ENCODE measurements around the gene CRP.
"Not testable (repeated sequence)": the region's sequence is repeated elsewhere in the genome, so short reads cannot be mapped to it uniquely, and the experiment has no call there.

The CRP gene, protein sequence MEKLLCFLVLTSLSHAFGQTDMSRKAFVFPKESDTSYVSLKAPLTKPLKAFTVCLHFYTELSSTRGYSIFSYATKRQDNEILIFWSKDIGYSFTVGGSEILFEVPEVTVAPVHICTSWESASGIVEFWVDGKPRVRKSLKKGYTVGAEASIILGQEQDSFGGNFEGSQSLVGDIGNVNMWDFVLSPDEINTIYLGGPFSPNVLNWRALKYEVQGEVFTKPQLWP

DNA sequence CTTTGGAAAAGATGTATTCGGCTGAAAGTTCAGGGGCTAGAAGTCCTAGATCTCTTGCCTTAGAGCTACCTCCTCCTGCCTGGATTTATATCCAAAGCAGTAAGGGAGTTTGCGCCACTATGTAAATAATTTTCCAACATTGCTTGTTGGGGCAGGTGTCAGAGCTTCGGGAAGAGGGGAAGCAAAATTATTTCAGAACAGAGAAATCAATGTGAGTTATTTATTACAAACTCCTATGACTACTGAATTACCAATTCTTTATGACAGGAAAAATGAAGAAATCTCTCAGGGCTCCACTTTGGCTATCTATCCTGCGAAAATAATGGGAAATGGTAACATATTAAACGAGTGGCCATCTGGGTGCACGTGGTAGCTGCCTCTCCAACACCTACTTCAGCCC, at the start of gene CRP:
Gene CRP (minus strand): TSS at position 61 of the 400 bp plus-strand sequence. CDS start 104 bp downstream, outside the sequence.
- Mint-ChIP-seq H3K36me3 (peaks cover 5 to 16% of the 10 kb centered on the region in 2 donors), H3K4me3 (no peak within 1 kb of the TSS), H3K27me3 (peaks cover 18 to 21% of the 10 kb centered on the region in 2 donors), H3K27ac (no peak within 1 kb of the TSS), H3K9me3 (peaks cover 17 to 20% of the 10 kb centered on the region in 2 donors), H3K4me1 (no peaks in the 10 kb centered on the region)
- no peak for DNase-seq
- no peak for ATAC-seq (replicated peaks)

DNA sequence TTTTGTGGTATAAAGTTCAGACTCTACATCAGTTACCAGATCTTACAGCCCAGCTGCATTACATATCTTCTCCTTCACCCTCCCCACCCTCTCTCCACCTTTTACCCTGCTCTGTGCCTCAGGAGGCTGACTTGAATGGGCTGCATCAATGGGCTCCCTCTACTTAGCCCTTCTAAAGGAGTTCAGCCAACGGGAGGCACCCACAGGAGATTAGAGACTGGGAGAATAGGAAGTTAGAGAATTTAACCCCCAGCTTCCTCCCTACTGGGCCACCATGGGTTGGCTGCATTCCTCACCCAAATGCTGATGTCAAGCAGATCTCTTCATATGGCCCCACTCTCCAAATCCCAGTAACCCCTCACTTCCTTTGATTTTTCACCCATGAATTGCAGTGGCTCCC, 49.3 kb upstream of the CRP start:
- Mint-ChIP-seq H3K36me3 (no peaks in the 10 kb centered on the region), H3K27me3 (peaks cover 17 to 26% of the 10 kb centered on the region in 2 donors), H3K9me3 (peaks cover 0 to 2% of the 10 kb centered on the region in 2 donors), H3K4me1 (no peaks in the 10 kb centered on the region), H3K27ac (no peak overlapping the region), H3K4me3 (no peak overlapping the region)
- no peak for DNase-seq
- ATAC-seq (replicated peaks): no peak

DNA sequence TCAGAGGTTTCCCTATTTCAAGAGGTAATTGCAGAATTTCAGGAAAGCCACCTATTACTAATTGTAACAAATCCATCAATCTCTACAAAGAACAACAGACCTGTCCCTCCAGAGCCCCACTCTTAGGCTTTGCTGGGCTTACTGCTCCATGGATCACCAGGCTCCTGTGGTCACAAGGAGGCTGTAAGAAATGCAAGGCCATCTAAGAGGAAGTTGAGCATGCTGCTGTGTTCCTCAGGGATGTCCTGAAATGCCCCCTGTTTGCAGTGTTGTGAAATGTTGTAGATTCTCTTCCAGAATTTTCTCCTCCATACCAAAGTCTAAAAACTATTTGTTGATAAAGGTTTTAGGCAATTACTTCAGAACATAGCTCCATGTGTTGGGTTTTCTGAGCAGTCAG, 42.0 kb upstream of the CRP start:
- Mint-ChIP-seq H3K4me1 (no peaks in the 10 kb centered on the region), H3K27me3 (peaks cover 6 to 12% of the 10 kb centered on the region in 2 donors), H3K9me3 (peaks cover 0 to 2% of the 10 kb centered on the region in 2 donors), H3K4me3 (no peak overlapping the region), H3K27ac (no peak overlapping the region), H3K36me3 (no peaks in the 10 kb centered on the region)
- DNase-seq (no peak), ATAC-seq (replicated peaks) (no peak)

- ATAC-seq (replicated peaks): no peak
- Mint-ChIP-seq H3K4me1 (no peaks in the 10 kb centered on the region), H3K27ac (no peak overlapping the region), H3K27me3 (peaks cover 0 to 17% of the 10 kb centered on the region in 2 donors), H3K9me3 (no peaks in the 10 kb centered on the region), H3K4me3 (no peak overlapping the region), H3K36me3 (no peaks in the 10 kb centered on the region)
- no peak for DNase-seq
Measured at GRCh38 chr1:159755451-159756007, 41.1 kb upstream of the CRP start.

- ATAC-seq (replicated peaks) (no peak), DNase-seq (no peak)
- Mint-ChIP-seq H3K27me3 (peaks cover 0 to 17% of the 10 kb centered on the region in 2 donors), H3K9me3 (no peaks in the 10 kb centered on the region), H3K4me1 (no peaks in the 10 kb centered on the region), H3K4me3 (no peak overlapping the region), H3K36me3 (no peaks in the 10 kb centered on the region), H3K27ac (no peak overlapping the region)
Measured at GRCh38 chr1:159753386-159753785, 39.0 kb upstream of the CRP start.

GRCh38 chr1:159752135-159752580, 37.8 kb upstream of the CRP start:
- Mint-ChIP-seq H3K4me3 (no peak overlapping the region), H3K4me1 (no peaks in the 10 kb centered on the region), H3K36me3 (no peaks in the 10 kb centered on the region), H3K27ac (no peak overlapping the region), H3K27me3 (peaks cover 0 to 17% of the 10 kb centered on the region in 2 donors), H3K9me3 (no peaks in the 10 kb centered on the region)
- no peak for ATAC-seq (replicated peaks)
- DNase-seq: no peak

GRCh38 chr1:159751031-159751430, 36.6 kb upstream of the CRP start:
- H3K27me3 Mint-ChIP-seq: peaks cover 0 to 13% of the 10 kb centered on the region in 2 donors
- H3K9me3 Mint-ChIP-seq: no peaks in the 10 kb centered on the region
- no peaks in the 10 kb centered on the region for H3K36me3 Mint-ChIP-seq
- DNase-seq: no peak
- peaks cover 0 to 2% of the 10 kb centered on the region in 2 donors for H3K4me1 Mint-ChIP-seq
- no peak for ATAC-seq (replicated peaks)
- H3K27ac Mint-ChIP-seq: no peak overlapping the region
- H3K4me3 Mint-ChIP-seq: no peak overlapping the region

DNA sequence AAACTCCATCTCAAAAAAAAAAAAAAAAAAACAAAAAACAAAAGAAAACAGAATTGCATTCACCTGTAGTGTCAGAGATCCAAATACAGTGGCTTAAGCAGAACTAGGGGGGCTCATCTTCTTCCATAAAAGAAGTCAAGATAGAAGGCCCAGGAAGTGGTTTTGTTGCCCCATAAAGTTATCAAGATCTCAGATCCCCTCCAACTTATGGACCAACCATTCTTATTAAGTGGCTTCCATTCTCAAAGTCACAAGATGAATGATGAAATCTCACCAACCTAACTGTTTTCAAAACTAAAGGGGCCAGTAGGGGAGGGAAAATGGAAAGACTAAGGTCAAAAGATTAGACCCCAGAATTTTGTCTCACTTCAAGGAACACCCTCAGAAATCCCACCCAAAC, 36.2 kb upstream of the CRP start:
- ATAC-seq (replicated peaks) (no peak), DNase-seq (no peak)
- Mint-ChIP-seq H3K27me3 (peaks cover 0 to 13% of the 10 kb centered on the region in 2 donors), H3K36me3 (no peaks in the 10 kb centered on the region), H3K4me1 (peaks cover 0 to 2% of the 10 kb centered on the region in 2 donors), H3K4me3 (no peak overlapping the region), H3K9me3 (no peaks in the 10 kb centered on the region), H3K27ac (no peak overlapping the region)

DNA sequence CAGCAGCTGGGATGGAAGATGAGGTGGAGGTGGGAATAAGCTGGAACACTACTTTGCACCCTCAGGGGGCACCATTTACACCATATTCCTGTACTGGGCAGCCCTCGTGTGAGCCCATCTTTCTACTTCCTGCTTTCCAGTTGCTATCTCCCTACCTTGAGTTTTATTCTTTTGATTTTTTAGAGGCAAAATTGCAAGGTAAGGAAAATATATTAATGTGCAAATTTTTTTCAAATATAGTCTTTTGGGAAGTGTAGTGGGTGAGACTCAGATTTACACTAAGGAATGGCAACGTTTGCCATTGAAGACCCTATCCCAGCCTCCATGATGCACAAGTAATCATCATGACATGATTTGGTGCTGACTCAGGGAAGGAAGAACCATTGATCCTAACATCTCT, 35.2 kb upstream of the CRP start:
- no peaks in the 10 kb centered on the region for H3K9me3 Mint-ChIP-seq
- no peak overlapping the region for H3K4me3 Mint-ChIP-seq

GRCh38 chr1:159748370-159748769, 34.0 kb upstream of the CRP start:
- no peaks in the 10 kb centered on the region for H3K36me3 Mint-ChIP-seq
- DNase-seq (no peak), ATAC-seq (replicated peaks) (no peak)
- H3K9me3 Mint-ChIP-seq: no peaks in the 10 kb centered on the region
- no peak overlapping the region for H3K4me3 Mint-ChIP-seq
- H3K27me3 Mint-ChIP-seq: peaks cover 13 to 18% of the 10 kb centered on the region in 2 donors
- H3K4me1 Mint-ChIP-seq: peaks cover 0 to 2% of the 10 kb centered on the region in 2 donors
- no peak overlapping the region for H3K27ac Mint-ChIP-seq

More for the DNA sequence above, 35.2 kb upstream of the CRP start:
- DNase-seq: no peak
- Mint-ChIP-seq H3K27me3 (peaks cover 6 to 13% of the 10 kb centered on the region in 2 donors), H3K27ac (no peak overlapping the region), H3K36me3 (no peaks in the 10 kb centered on the region), H3K4me1 (peaks cover 0 to 2% of the 10 kb centered on the region in 2 donors)
- ATAC-seq (replicated peaks): no peak

- DNase-seq (no peak), ATAC-seq (replicated peaks) (no peak)
- Mint-ChIP-seq H3K4me1 (peaks cover 0 to 2% of the 10 kb centered on the region in 2 donors), H3K36me3 (no peaks in the 10 kb centered on the region), H3K27me3 (peaks cover 16 to 23% of the 10 kb centered on the region in 2 donors), H3K9me3 (peaks cover 0 to 1% of the 10 kb centered on the region in 2 donors), H3K27ac (no peak overlapping the region), H3K4me3 (no peak overlapping the region)
Measured at GRCh38 chr1:159746666-159747065, 32.3 kb upstream of the CRP start.

DNA sequence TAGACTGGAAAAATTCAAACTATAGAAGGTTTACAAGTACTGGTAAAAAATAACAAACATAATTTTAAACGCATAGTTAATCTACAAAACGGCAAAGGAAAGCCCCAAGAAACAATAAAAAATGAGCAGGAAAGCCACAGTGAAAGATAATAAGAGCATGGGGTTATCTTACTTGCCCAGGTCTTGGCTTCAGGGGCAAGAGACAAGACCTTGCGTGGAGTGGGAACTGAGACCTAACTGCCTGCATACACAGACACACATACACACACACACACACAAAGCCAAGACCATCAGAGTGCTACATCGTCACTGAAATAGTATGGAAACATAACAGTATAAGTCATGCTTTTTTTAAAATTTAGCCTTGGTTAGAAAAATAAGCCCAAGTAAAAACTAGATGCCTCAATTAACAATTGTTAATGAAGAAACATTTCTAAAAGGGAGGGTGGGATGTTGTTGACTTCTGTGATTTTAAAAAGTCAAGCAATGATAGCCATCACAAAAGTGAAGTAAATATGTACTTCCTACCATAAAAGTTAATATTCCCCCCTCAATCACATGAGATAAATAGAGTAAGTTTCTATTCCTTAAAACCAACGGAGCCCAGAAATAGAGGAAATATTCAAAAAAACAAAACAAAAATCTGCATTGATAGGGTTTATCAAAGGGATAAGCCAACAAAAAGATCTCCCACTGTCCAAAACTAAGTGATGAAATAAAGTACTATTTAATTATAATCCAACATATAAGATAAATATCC, 29.4 kb upstream of the CRP start:
- no peak overlapping the region for H3K27ac Mint-ChIP-seq
- no peak overlapping the region for H3K4me3 Mint-ChIP-seq
- H3K4me1 Mint-ChIP-seq: peaks cover 0 to 2% of the 10 kb centered on the region in 2 donors
- no peaks in the 10 kb centered on the region for H3K36me3 Mint-ChIP-seq
- peaks cover 0 to 5% of the 10 kb centered on the region in 2 donors for H3K9me3 Mint-ChIP-seq
- DNase-seq (no peak), ATAC-seq (replicated peaks) (no peak)
- peaks cover 28 to 30% of the 10 kb centered on the region in 2 donors for H3K27me3 Mint-ChIP-seq

DNA sequence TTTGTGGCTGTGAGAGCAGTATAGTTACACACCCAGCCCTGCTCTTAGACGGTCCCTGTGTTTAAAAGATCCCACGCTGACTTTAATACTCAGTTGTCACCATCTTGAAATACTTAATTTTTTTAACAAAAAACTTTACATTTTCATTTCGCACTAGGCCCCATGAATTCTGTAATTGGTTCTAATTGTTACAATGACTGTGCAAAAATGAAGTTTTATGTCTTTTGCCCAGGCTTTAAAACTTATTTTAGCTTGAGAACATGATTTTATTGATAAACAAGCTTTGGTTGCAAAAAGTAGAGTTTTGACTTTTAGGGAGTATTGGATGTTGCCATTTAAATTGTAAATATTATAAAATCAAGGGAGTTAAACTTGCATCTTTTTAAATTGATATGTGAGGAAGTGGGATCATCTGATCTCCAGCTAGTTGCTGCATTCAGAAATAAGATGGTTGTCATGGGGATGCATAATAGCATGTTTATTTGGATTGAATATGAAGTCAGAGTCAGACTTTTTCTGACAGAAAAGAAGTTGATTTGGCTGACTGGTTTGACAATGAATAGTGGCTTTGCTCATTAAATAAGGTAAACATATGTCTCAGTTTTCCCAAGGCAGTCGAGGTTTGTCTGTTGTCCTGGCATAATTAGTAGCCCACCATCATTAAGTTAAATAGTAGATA, 23.0 kb upstream of the CRP start:
- no peak for ATAC-seq (replicated peaks)

GRCh38 chr1:159723188-159723587, 8.8 kb upstream of the CRP start:
- Mint-ChIP-seq H3K36me3 (peaks cover 7 to 13% of the 10 kb centered on the region in 2 donors), H3K27me3 (peaks cover 20 to 21% of the 10 kb centered on the region in 2 donors), H3K9me3 (peaks cover 27 to 41% of the 10 kb centered on the region in 2 donors)
- not testable (repeated sequence) for ATAC-seq (replicated peaks); DNase-seq; H3K4me1 Mint-ChIP-seq; H3K27ac Mint-ChIP-seq; H3K4me3 Mint-ChIP-seq

More for the DNA sequence above, 23.0 kb upstream of the CRP start:
- no peak overlapping the region for H3K4me3 Mint-ChIP-seq
- H3K9me3 Mint-ChIP-seq: peaks cover 0 to 6% of the 10 kb centered on the region in 2 donors
- no peak overlapping the region for H3K27ac Mint-ChIP-seq
- DNase-seq: no peak
- no peaks in the 10 kb centered on the region for H3K4me1 Mint-ChIP-seq
- H3K27me3 Mint-ChIP-seq: peaks cover 27 to 32% of the 10 kb centered on the region in 2 donors
- no peaks in the 10 kb centered on the region for H3K36me3 Mint-ChIP-seq
